GM18526 (cell line): Measurements from ENCODE around the gene HNRNPUL1.

Source experiments
- POLR2A ChIP-seq: IDR thresholded peaks from 3 replicates; pipeline ENCODE4 v1.6.1; 2011; ENCODE audit not compliant: insufficient read length; ENCODE audit errors: extremely low read depth

HNRNPUL1 gene

DNA sequence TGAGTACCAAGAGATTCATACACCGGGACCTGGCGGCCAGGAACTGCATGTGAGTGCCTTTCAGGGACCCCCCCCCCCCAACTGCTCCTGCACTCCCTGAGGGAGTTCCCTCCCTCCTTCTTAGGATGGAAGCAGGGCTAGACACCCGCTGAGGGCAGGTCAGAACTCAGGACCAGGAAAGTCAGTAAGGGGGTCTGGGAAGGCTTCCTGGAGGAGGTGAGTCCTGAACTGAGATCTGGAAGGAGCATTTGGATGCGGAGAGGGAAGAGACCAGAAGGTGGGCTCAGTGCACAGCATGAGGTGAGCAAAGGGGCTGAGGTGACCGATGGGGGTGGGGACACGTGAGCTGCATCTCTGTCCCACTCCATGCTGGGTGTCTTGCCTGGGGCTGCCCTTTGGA, 10.5 kb upstream of the HNRNPUL1 start:
- TF ChIP-seq POLR2A: no peak

DNA sequence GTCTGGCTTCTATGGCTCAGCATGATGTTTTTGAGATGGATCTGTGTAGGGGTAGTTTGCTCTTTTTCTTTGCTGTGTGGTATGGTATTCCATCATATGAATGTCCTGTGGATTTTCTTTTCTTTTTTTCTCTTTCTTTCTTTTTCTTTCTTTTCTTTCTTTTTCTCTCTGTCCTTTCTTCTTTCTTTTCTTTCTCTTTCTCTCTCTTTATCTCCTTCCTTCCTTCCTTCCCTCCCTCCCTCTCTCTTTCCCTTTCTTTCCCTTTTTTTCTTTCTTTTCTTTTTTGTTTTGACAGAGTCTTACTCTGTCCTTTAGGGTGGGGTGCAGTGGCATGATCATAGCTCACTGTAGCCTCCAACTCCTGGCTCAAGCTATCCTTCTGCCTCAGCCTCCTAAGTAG, 9.0 kb upstream of the HNRNPUL1 start:
- no peak for TF ChIP-seq POLR2A

- no peak for TF ChIP-seq POLR2A
These were observed 2.5 kb upstream of the HNRNPUL1 start for GRCh38 chr19:41261474-41262190.

- peak; percentile 52 for TF ChIP-seq POLR2A
These were observed 926 bp upstream of the HNRNPUL1 start for GRCh38 chr19:41263042-41263849.

GRCh38 chr19:41264581-41265394, 616 bp downstream of the HNRNPUL1 start:
- peak; percentile 37 for TF ChIP-seq POLR2A

- TF ChIP-seq POLR2A: no peak
These were observed 1.4 kb downstream of the HNRNPUL1 start for GRCh38 chr19:41265395-41266153.

DNA sequence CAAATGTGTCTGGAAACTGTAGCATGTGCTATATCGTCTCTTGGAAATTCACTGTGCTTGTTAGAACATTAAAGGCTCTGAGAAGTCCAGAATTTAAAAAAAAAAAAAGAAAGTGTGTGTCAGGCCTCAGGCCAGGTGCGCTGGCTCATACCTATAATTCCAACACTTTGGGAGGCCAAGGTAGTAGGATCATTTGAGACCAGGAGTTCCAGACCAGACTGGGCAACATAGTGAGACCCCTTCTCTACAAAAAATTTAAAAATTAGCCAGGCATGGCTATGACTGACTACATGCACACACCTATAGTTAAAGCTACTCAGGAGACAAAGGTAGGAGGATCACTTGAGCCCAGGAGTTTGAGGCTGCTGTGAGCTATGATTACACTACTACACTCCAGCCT, 4.9 kb downstream of the HNRNPUL1 start:
- TF ChIP-seq POLR2A: no peak

DNA sequence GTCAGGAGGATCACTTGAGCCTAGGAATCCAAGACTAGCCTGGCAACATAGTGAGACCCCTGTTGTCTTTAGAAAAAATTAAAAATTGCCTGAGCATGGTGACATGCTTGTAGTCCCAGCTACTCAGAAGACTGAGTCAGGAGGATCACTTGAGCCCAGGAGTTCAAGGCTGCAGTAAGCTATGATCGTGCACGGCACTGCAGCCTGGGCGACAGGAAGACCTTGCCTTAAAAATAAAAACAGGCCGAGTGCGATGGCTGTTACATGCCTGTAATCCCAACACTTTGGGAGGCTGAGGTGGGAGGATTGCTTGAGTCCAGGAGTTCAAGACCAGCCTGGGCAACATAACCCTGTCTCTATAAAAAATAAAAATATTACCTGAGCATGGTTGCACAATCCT, 5.4 kb downstream of the HNRNPUL1 start:
- TF ChIP-seq POLR2A: no peak

GRCh38 chr19:41273076-41273475, 8.9 kb downstream of the HNRNPUL1 start:
- no peak for TF ChIP-seq POLR2A

DNA sequence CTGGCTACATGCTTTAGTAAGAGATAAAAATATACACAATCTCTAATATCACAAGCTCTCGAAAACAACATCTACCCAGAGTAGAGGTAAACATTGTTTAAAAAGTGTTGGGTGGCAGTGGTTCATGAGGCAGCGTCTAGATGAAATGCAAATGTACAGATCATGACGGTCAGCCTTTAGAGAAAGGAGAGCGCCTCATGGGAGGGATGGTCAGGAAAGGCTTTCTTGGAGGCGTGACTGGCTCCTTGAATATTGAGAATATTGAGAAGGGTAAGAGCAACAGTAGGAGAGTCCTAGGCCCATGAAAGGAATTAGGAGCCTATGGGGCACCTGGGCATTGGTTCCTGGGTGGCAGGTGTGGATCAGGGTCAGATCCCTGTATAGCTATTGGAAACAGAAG, 10.6 kb downstream of the HNRNPUL1 start:
- no peak for TF ChIP-seq POLR2A

DNA sequence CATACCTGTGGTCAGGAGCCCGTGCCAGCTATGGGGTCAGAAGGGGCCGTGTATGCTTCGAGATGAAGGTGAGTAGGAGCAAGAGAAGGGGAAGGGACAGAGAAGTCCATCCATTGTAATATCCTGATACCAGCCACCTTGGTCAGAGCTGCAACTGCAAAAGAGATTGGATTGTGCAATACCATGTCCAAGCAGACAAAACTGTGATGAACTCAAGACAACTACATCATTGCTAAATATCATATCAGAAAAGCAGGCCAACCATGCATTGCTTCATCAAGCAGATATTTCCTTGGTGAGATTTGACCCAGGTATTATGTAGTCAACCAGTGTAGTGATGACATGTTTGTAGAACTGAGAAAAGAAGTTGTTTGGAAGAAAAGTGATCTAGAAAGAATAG, 12.1 kb downstream of the HNRNPUL1 start:
- no peak for TF ChIP-seq POLR2A

DNA sequence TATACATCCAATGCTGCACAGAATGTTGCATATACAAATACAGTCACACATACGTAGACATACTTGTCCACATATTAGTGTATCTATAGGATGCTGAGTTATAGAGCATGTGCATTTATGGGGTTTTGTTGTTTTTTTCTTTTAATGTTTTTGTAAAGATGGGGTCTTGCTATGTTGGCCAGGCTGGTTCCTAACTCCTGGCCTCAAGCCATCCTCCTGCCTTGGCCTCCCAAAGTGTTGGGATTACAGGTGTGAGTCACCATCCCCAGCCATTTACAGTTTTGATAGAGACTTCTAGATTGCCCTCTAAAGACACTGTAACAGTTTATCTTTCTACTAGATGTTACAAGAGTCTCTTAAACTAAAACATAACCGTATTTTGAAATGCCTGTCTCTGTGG, 14.3 kb downstream of the HNRNPUL1 start:
- TF ChIP-seq POLR2A: no peak

DNA sequence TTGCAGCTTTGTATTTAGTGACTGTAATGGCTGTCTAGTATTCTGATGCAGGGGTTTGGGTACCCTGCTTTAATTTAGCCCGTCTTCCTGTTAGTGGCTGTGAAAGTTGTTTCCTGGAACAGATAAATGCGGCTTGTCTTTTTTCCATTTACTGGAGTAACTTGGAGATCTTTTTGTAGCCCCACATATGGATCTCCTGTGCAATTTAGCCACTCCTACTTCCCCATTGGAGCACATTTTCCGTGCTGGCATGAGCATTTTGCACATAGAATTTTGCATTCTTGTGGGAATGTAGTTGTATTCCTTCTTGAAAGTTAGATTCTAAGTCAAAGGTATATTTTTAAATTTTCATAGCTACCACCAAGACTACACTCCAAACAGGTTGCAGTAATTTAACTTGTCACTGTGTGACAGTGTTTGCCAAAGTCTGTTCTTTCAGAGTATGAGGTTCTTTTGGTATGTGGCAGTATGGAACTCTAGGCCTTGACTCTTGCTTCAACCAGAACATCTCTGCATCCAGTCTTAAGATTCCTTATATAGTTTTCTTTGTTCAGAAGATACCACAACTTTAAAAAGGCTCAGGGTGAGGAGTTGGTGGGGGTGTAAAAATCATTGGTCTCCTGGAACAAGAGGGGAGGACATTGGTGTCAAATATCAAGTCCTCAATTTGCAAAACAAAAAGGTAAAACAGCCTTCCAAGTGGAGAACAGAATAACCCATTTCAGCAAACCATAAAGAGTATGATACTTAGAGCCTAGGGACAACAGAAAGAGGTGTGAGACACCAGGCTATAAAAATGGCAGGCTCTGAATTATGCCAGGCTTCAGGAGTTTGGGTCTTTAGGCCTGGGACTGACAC, 24.7 kb downstream of the HNRNPUL1 start:
- no peak for TF ChIP-seq POLR2A

DNA sequence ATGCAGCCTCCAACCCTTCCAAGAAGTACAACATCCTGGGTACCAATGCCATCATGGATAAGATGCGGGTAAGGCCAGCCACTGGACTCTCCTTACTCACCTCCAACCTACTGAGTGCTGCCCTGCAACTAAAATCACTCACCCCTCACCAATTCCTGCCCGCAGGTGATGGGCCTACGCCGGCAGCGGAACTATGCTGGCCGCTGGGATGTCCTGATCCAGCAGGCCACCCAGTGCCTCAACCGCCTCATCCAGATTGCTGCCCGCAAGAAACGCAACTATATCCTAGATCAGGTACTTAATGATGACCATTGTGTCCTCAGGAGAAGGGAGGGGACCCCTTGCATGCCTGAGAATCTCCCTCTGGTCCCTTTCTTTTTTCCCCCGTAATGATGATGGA, 30.2 kb downstream of the HNRNPUL1 start:
- TF ChIP-seq POLR2A: no peak
